NAMALWA (cell line): ENCODE measurements around the gene TRDMT1.

ENCODE experiments used
- DNase-seq: peaks from one replicate; pipeline ENCODE4 v3.0.0-alpha.2; 2015; ENCODE audit warnings: low spot score

TRDMT1 gene

GRCh38 chr10:17231788-17232187 lies 30.3 kb upstream of the TRDMT1 start:
- no peak for DNase-seq

- DNase-seq, result peak; percentile 94
Measured at GRCh38 chr10:17229967-17230682, 28.7 kb upstream of the TRDMT1 start.

- DNase-seq, result no peak
Measured at GRCh38 chr10:17229717-17229966, 28.2 kb upstream of the TRDMT1 start.

- no peak for DNase-seq
Measured at GRCh38 chr10:17229016-17229716, 27.7 kb upstream of the TRDMT1 start.

GRCh38 chr10:17228091-17229015 lies 26.9 kb upstream of the TRDMT1 start, which contains the start of gene VIM:
Gene VIM (plus strand): TSS chr10:17228241. CDS start chr10:17229423, 1,182 bp downstream.
- DNase-seq, result peak; percentile 77

GRCh38 chr10:17227367-17228090 lies 26.1 kb upstream of the TRDMT1 start:
- peak; percentile 62 for DNase-seq

- DNase-seq, result no peak
Measured at GRCh38 chr10:17226891-17227303, 25.4 kb upstream of the TRDMT1 start.

GRCh38 chr10:17225808-17226207 lies 24.3 kb upstream of the TRDMT1 start:
- DNase-seq, result no peak

- DNase-seq, result no peak
Measured at GRCh38 chr10:17222329-17222728, 20.9 kb upstream of the TRDMT1 start.

GRCh38 chr10:17220652-17221100 lies 19.2 kb upstream of the TRDMT1 start:
- no peak for DNase-seq

GRCh38 chr10:17219024-17219423 lies 17.6 kb upstream of the TRDMT1 start:
- no peak for DNase-seq

- no peak for DNase-seq
Measured at GRCh38 chr10:17217631-17218232, 16.3 kb upstream of the TRDMT1 start.

- no peak for DNase-seq
Measured at GRCh38 chr10:17216901-17217395, 15.5 kb upstream of the TRDMT1 start.

GRCh38 chr10:17216217-17216900 lies 14.9 kb upstream of the TRDMT1 start:
- no peak for DNase-seq

- no peak for DNase-seq
Measured at GRCh38 chr10:17215782-17216122, 14.3 kb upstream of the TRDMT1 start.

GRCh38 chr10:17214971-17215781 lies 13.7 kb upstream of the TRDMT1 start:
- DNase-seq, result no peak

GRCh38 chr10:17214526-17214925 lies 13.1 kb upstream of the TRDMT1 start:
- DNase-seq, result no peak

- no peak for DNase-seq
Measured at GRCh38 chr10:17213646-17214349, 12.3 kb upstream of the TRDMT1 start.

GRCh38 chr10:17212802-17213221 lies 11.3 kb upstream of the TRDMT1 start:
- DNase-seq, result no peak
